ENCODE data around the gene MPHOSPH8.

DNA sequence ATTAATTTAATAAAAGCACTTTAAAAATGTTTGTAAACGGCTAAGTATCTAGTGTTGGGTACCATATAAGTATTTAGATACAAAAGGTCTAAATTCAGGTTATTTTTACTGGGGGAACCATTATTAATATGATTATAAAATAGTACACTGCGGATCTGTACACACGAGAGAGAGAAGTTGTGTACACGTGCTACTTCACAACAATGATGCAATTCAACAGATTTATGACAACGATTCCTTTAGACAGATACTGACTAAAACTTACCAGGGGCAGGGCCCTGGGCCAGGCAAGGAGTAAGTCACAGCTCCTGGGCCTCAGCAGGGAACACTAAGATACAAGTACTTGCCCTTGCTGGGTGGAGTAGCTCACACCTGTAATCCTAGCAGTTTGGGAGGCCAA, 43.0 kb upstream of the MPHOSPH8 start:
- TF ChIP-seq CTCF (IDR thresholded peaks at IDR 0.05) (no peak), POLR2A (IDR thresholded peaks at IDR 0.05) (no peak), POLR2AphosphoS5 (IDR thresholded peaks at IDR 0.05) (no peak)

Data from breast epithelium (tissue), 3 donors.